Measurements from ENCODE around the gene URB2.
"Not testable (repeated sequence)": the region's sequence is repeated elsewhere in the genome, so short reads cannot be mapped to it uniquely, and the experiment has no call there.

URB2 gene

GRCh38 chr1:229689273-229689672, 63.2 kb downstream of the URB2 start:
- in situ Hi-C loops (cut with MboI; ENCODE audit: low sequenced_read_pairs) = no loop called here

- in situ Hi-C loops (cut with MboI; ENCODE audit: low sequenced_read_pairs) = no loop called here
These were observed 63.9 kb downstream of the URB2 start for GRCh38 chr1:229689904-229690303.

GRCh38 chr1:229690662-229691061, 64.6 kb downstream of the URB2 start:
- in situ Hi-C loops (cut with MboI; ENCODE audit: low sequenced_read_pairs) = no loop called here

DNA sequence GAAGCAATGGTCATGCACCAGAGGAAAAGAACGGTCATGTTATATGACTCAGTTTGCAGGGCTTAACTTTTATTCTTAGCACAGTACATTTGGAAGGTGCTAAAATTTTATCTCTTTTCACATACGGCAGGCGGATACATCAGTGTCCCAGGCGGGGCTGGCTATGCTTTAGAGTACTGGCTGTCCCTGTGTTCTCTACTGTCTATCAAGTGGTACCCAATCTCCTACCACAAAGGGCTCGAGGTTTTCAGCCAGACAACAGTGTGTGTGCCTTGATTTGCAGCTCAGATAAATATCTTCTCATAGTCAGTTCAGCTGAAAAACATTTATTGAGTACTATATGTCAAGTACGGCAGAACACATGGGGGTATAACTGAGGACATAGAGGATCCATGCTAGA, 65.3 kb downstream of the URB2 start:
- in situ Hi-C loops (cut with MboI; ENCODE audit: low sequenced_read_pairs) = no loop called here

DNA sequence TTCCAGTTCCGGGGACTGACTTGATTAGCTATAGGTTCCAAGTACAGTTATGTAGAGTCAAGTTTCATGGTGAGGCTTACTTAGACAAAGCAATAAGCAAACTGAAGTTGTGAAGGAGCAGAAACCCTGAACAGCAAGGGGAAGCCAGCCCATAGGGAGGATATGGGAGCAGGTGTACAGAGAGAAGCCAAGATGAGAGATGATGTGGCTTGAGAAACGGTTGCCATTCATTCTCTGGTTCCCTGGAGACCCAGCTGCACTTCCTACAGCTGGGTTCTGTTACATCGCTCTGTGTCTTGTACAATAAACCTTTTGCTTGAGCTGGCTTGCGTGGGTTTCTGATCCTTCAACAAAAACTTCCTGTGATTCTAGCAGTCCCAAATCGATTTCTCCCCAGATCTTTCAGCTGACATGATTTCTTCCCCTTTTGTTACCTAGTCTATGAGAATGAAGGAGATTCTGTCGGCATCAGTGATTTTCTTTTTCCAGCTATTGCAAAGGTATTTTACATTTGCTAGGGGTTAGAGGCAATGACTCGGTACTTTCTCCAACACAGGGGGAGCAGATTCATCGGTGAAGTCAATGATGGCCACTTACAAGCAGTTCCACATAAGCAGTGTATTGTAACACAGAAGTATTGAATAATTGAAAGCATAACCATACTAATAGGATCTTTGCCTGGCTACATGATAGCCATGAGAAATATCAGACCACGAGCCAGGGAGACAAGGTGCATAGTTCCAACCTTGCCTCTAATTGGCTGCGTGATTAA, 67.3 kb downstream of the URB2 start:
- in situ Hi-C loops (cut with MboI; ENCODE audit: low sequenced_read_pairs) = no loop called here

DNA sequence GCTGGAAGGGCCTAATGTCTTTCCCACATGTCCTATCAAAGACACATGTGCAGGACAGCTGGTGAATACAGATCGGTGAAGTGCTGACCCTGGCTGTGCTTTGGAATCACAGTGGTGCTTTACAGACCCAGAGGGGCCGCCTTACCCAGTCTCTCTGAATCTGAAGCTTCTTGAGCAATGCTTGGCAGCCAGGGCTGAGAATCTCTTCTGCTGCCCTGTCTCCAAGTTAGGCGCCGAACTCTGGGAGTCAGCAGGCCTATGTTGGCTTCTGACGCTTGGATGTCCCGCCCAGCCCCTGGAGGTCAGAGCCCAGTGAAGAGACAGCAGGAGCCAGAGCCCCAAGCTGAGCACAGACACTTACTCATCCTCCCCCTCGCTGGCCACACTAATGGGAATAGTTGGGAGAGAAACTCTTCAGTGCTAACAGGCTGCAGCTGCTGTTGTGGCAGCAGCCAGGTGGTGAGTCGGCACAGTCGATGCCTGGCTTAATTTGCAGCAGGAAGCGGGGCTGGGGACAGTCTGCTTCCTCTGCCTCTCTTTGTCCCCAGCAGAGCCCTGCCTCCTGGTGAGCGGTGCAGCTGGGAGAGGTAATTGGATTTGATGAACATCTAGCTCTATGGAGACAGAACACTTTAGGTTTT, 68.1 kb downstream of the URB2 start:
- in situ Hi-C loops (cut with MboI; ENCODE audit: low sequenced_read_pairs) = no loop called here

DNA sequence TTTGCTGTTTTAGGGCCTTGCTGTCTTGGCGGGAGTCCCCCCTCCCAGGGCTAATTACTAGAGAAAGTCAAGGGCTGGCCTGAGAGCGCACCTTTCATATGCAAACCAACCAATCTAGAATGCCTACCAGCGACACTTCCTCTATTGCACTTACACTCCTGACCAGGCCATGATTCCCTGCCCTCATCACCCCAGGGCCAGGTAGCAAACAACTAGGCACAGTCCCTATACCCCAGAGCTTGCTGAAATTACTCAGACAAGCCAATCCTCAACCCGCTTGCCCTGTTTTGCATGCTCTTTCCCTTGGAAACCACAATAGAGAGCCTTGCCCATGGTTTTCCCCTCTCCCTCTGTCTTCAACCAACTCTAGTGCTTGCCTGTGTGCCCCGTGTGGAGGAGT, 70.3 kb downstream of the URB2 start:
- in situ Hi-C loops (cut with MboI; ENCODE audit: low sequenced_read_pairs) = no loop called here

GRCh38 chr1:229699613-229700267, 73.7 kb downstream of the URB2 start:
- in situ Hi-C loops (cut with MboI; ENCODE audit: low sequenced_read_pairs) = no loop called here

DNA sequence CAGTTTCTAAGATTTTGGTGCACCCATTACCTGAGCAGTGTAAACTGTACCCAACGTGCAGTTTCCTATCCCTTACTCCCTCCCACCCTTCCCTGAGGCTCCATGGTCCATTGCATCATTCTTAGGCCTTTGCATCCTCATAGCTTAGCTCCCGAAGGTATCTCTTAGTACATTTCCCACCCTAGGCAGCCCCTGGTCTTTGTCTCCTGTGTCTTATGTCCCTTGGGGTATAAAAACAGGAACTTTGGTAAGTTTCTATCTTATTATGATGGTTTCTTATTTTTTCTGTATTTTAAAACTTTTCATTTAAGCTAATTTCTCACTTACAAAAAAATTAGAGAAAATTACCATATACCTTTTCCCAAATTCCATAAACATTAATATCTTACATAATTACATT, 78.1 kb downstream of the URB2 start:
- in situ Hi-C loops (cut with MboI; ENCODE audit: low sequenced_read_pairs) = no loop called here

- in situ Hi-C loops (cut with MboI; ENCODE audit: low sequenced_read_pairs) = not testable (repeated sequence)
These were observed 79.1 kb downstream of the URB2 start for GRCh38 chr1:229705152-229705551.

GRCh38 chr1:229707127-229707526, 81.1 kb downstream of the URB2 start:
- in situ Hi-C loops (cut with MboI; ENCODE audit: low sequenced_read_pairs) = not testable (repeated sequence)

DNA sequence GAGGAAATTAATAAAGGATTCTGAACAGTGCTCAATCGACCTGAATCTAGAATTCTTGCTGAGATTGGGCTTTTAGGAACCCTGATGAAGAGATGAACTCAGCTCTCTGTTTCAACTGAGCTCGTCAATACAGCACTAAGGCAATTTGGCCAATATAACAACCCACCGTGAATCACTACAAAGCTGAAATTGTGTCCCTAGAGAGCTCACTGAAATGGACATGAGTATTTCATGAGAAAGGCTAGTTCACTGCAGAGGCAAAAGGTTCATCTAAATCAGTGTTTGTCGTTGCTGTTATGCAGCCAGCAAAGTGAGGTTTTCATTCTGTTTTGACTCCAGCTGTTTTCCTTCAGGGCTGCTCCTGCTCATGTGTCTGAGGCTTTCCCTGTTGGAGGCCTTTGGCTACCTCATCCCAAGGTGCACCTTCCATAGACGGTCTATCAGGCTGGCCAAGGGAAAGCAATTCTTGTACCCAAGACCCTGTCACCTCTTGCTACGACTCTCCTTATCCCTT, 83.5 kb downstream of the URB2 start:
- in situ Hi-C loops (cut with MboI; ENCODE audit: low sequenced_read_pairs) = no loop called here
